AG10803 (cell line): ENCODE results near the gene ANKS6.

Experiments
- DNase-seq: peaks from one replicate; pipeline ENCODE4 v3.0.0; 2010; ENCODE audit warnings: low read depth
- H3K4me3 ChIP-seq: 2 replicates; pipeline ENCODE4 v1.5.1; 2011; ENCODE audit warnings: mild to moderate bottlenecking, low read length, control low read depth
- CTCF ChIP-seq: conservative IDR thresholded peaks from 2 replicates; pipeline ENCODE4 v1.5.1; 2011; ENCODE audit warnings: mild to moderate bottlenecking, low read length, control low read depth, inconsistent platforms

The ANKS6 gene

GRCh38 chr9:98726735-98727134 lies 69.6 kb downstream of the ANKS6 start:
- TF ChIP-seq CTCF, result no peak
- H3K4me3 ChIP-seq, result no peak overlapping the region
- DNase-seq, result peak; percentile 80

GRCh38 chr9:98724810-98725530 lies 71.4 kb downstream of the ANKS6 start:
- H3K4me3 ChIP-seq, result no peak overlapping the region
- no peak for DNase-seq
- no peak for TF ChIP-seq CTCF

GRCh38 chr9:98721643-98722042 lies 74.7 kb downstream of the ANKS6 start:
- DNase-seq, result no peak
- H3K4me3 ChIP-seq, result no peak overlapping the region
- no peak for TF ChIP-seq CTCF

GRCh38 chr9:98720402-98720801 lies 76.0 kb downstream of the ANKS6 start:
- TF ChIP-seq CTCF, result no peak
- no peak overlapping the region for H3K4me3 ChIP-seq
- no peak for DNase-seq

- no peak for TF ChIP-seq CTCF
- DNase-seq, result peak; percentile 46
- H3K4me3 ChIP-seq, result no peak overlapping the region
These were observed 77.3 kb downstream of the ANKS6 start for GRCh38 chr9:98719055-98719454.

- no peak for DNase-seq
- TF ChIP-seq CTCF, result no peak
- H3K4me3 ChIP-seq, result no peak overlapping the region
These were observed 81.5 kb downstream of the ANKS6 start for GRCh38 chr9:98714833-98715232.

GRCh38 chr9:98712987-98713386 lies 83.4 kb downstream of the ANKS6 start:
- H3K4me3 ChIP-seq, result no peak overlapping the region
- no peak for DNase-seq
- no peak for TF ChIP-seq CTCF
